MV-4-11 (cell line): Measurements from ENCODE around the gene B3GALT5.
"Not testable (repeated sequence)": the region's sequence is repeated elsewhere in the genome, so short reads cannot be mapped to it uniquely, and the experiment has no call there.

ENCODE experiments used
- DNase-seq: peaks from one replicate; lab custom pipeline; 2025; lab: John Stamatoyannopoulos, UW

Gene B3GALT5

GRCh38 chr21:39612233-39613040, at the start of gene B3GALT5:
B3GALT5 (plus strand) TSS chr21:39612940; CDS start chr21:39660560, 47,620 bp downstream.
- DNase-seq: no peak

- no peak for DNase-seq
These were observed 48.5 kb upstream of the B3GALT5 start for GRCh38 chr21:39564200-39564599.

GRCh38 chr21:39567180-39567972, 45.4 kb upstream of the B3GALT5 start:
- no peak for DNase-seq

- no peak for DNase-seq
These were observed 44.4 kb upstream of the B3GALT5 start for GRCh38 chr21:39568361-39568760.

- no peak for DNase-seq
These were observed 37.0 kb upstream of the B3GALT5 start for GRCh38 chr21:39575775-39576174.

- no peak for DNase-seq
These were observed 36.1 kb upstream of the B3GALT5 start for GRCh38 chr21:39576518-39577128.

GRCh38 chr21:39579734-39580332, 32.9 kb upstream of the B3GALT5 start:
- DNase-seq: no peak

- DNase-seq: no peak
These were observed 32.0 kb upstream of the B3GALT5 start for GRCh38 chr21:39580744-39581143.

- no peak for DNase-seq
These were observed 31.3 kb upstream of the B3GALT5 start for GRCh38 chr21:39581414-39581813.

- DNase-seq: no peak
These were observed 30.0 kb upstream of the B3GALT5 start for GRCh38 chr21:39582749-39583148.

- DNase-seq: not testable (repeated sequence)
These were observed 29.2 kb upstream of the B3GALT5 start for GRCh38 chr21:39583586-39583985.

- DNase-seq: no peak
These were observed 25.4 kb upstream of the B3GALT5 start for GRCh38 chr21:39587376-39587775.

GRCh38 chr21:39588884-39589283, 23.9 kb upstream of the B3GALT5 start:
- no peak for DNase-seq

GRCh38 chr21:39593522-39593921, 19.2 kb upstream of the B3GALT5 start:
- no peak for DNase-seq

GRCh38 chr21:39595465-39595864, 17.3 kb upstream of the B3GALT5 start:
- no peak for DNase-seq

- DNase-seq: no peak
These were observed 15.1 kb upstream of the B3GALT5 start for GRCh38 chr21:39597595-39597994.

GRCh38 chr21:39599191-39599970, 13.4 kb upstream of the B3GALT5 start:
- no peak for DNase-seq

- no peak for DNase-seq
These were observed 11.4 kb upstream of the B3GALT5 start for GRCh38 chr21:39601187-39601928.

- no peak for DNase-seq
These were observed 10.6 kb upstream of the B3GALT5 start for GRCh38 chr21:39602076-39602689.

- no peak for DNase-seq
These were observed 9.9 kb upstream of the B3GALT5 start for GRCh38 chr21:39602793-39603192.
